OCI-LY3 (cell line): Measurements from ENCODE around the gene FAM98B.

Experiments used
- CTCF ChIP-seq: fragments of 200-600, 300-600 bp; sonication (generic); IDR thresholded peaks from 2 replicates; pipeline ENCODE4 v1.5.1; 2014; ENCODE audit warnings: antibody characterized with exemption, low read length, low read depth
- EZH2phosphoT487 ChIP-seq: fragments of 200-600 bp; shearing (Covaris generic); IDR thresholded peaks from 2 replicates; pipeline ENCODE4 v1.6.1; 2018; ENCODE audit warnings: antibody characterized with exemption, mixed run types, low read depth

- no peak for TF ChIP-seq CTCF
- no peak for TF ChIP-seq EZH2phosphoT487
These were observed 28.6 kb downstream of the FAM98B start for GRCh38 chr15:38482572-38482971.
